ENCODE results near the gene STYK1.

GRCh38 chr12:10582704-10583103 lies 91.1 kb downstream of the STYK1 start:
- no peak for TF ChIP-seq MAX (IDR thresholded peaks at IDR 0.05)
- no peak for TF ChIP-seq CTCF (IDR thresholded peaks at IDR 0.05; ENCODE audit: low read depth, low read length, missing input control)
- TF ChIP-seq TAF1 (conservative IDR thresholded peaks at IDR 0.05): no peak
- no peak for TF ChIP-seq ZBTB33 (IDR thresholded peaks at IDR 0.05)

Measured in liver (tissue), 3 donors.